CD1c-positive myeloid dendritic cell (primary cell): ENCODE measurements around the gene FBP2.

Source experiments
- DNase-seq: peaks from one replicate; pipeline ENCODE4 v3.0.0-alpha.2; 2016; ENCODE audit errors: extremely low spot score

The FBP2 gene

DNA sequence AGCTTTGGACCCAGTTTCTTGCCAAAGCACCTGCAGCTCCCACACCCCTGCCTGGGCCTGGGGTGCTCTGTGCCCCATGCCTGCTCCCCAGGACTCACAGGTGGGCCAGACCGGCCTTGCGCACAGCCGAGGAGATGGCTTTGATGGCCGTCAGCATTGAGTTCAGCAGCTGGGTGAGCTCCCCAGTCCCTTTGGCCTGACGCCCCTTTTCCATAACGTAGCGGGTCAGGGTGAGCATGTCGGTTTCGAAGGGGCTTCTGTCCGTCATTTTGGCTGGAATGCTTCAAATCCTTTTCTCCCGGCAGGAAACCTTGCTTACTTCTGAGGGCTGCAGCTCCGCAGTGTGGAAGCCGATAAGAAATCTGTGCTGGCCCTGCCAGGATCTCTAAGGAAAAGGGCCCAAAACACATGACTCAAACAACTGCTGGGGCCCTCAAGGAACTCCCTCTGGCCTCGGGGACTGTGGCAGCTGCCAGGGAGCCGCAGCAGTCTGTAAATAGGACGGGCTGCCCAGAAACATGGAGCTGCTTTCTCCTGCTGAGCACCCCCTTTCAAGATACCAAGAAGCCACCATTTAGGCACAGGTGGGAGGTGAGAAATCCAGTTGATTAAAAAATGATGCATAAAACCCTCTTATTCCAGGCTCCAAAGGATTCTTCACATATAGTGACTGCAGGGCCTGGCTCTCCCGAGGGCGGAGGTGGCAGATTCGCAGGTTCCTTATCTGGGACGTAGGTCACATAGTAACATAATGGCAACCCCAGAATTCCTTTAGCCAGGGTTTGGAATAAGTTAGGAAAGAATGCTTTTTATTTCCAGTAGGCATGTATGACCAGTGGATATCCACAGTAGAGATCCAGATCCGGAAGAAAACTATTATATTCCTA lies at the start of gene FBP2:
Gene FBP2, minus strand, starts transcription at position 366 of the 887 bp plus-strand sequence. Its CDS starts 98 bp downstream, at position 268.
- DNase-seq, result no peak

DNA sequence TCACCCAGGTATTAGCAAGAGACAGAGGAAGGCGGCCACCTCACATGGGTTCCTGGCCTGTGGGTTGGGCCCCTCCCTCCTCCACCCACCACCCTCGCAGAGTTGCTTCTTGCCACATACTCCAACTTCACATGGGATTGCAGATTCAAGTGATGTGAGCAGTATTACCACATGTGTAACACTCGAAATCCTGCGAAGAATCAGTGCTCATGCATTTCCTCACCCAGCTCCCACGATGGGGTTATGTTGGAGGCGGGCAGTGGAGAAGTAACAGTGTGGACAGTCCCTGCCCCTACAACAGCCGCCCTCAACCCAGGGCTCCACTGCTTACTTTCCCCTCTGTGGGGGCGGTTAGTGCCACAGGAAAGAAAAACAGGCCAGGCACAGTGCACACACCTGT lies 49.6 kb upstream of the FBP2 start:
- DNase-seq, result peak; percentile 92

DNA sequence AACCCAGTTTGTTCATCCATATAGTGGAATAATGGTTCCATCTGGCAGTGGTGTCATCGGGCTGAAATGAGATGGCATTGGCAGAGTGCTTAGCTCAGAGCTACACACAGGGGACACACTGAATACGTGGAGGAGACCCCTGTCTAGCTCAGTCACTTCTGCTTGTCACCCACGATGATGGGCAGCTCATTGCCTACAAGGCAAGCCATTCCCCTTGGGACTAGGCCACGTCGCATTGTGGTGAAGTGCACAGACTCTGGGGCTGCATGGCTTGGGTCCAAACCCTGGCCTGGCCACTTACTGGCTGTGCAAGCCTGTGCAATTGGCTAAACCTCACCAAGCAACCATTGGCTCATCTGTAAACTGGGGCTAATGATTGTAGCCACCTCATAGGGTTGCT lies 48.9 kb upstream of the FBP2 start:
- DNase-seq, result no peak

DNA sequence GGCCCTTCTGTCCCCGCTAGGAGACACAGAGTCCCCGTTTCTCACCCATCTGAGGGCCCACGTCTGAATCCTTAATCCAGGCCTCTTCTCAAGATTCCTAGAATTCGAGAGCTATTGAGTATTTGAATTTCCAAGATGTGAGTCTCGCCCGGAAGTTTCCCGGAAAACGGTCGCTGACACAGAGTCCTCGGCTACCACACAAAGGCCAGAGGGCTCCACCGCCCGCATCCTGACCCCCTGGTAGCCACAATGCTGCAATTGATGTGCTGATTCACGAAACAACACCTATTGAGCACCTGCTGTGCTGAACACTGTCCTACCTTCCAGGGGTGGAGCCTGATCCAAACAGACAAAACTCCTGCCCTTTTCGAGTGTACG lies 46.4 kb upstream of the FBP2 start:
- DNase-seq, result no peak

DNA sequence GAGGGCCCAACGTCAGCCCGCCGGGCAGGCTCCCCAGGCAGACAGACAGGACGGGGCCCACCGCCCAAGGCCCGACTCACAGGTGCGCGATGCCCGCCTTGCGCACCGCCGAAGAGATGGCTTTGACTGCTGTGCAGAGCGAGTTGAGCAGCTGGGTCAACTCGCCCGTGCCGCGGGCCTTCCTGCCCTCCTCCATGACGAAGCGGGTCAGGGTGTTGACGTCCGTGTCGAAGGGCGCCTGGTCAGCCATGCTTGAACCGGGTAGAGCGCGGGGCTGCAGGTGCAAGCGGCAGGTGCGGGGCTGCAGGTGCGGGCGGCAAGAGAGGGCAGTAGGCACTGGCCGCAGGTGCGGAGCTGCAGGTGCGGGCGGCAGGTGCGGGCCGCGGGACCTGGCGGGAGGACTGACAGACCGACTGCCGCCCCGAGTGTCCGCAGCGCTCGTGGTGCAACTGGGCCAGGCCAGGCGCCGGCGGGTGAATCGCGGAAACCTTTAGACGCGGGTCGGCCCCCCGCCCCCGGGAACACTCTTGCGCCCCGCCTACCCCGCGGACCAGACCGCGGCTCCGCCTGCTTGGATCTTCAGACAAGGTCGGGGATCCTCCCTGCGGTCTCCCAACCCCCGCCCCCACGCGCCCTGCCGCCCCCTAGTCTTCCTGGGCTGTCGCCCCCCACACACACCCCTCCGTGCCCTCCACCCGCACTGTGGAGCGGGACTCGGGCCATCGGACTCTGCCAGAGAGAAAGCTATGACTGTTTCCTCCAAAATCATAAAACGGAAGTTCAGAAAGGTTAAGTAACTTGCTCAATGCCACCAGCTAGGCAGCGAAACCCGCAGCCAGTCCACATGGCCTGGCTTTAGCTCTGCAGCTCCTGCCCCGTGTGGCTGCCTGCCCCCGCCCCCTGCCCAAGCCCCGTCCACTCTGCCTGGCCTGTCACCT lies 45.7 kb upstream of the FBP2 start, which contains the start of gene FBP1:
Gene FBP1, minus strand, starts transcription at position 458 of the 938 bp plus-strand sequence. Its CDS starts 208 bp downstream, at position 250.
- DNase-seq, result peak; percentile 93

DNA sequence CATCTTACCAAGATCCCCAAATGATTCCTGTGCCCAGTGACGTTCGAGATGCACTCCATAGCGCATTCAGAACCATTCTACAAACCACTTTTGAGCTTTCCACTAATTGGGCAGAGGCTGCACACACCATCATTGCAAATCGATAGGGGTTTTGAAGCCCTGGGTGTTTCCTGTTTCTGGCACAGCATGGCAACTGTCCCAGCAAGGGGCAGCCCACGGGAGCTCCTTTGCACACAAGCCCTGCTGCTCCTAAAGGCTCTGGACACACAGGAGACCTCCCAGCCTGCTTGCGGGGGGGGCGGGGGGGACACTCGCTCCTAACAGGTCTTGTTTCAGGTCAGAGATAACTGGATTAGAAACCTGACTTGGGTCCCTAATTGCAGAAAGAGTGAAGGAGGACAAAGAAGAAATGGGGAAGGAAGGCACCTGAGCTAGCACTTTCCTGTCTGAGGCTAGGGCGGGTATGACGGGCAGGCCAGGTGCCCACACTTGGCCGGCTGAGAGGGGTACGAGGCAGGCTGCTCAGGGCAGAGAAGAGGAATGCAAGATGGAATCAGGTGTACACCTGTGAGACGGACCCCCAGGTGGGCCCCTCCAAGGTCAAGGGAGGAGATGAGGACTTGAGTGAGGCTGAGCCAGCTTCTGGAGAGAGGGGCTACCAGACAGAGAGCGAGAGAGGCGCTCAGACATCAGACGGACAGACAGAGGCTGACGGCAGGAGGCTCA lies 44.9 kb upstream of the FBP2 start:
- DNase-seq, result no peak

DNA sequence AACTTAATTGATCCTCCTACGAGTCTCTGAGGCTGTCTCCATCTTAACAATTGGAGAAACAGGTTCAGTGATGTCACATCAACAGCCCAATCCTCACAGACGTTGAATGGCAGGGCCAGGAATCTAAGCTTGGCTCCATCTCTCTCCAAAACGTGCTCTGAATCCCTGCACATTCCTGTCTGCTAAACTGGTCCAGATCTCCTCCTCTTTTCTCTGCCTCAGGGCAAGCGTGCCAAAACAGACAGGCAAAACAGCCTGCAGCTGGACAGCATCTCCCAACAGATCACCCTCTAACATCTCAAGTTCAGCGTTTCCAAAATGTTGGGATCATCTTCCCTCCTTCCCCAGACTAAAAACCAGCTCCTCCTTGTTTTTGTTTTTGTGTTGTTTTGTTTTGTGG lies 39.1 kb upstream of the FBP2 start:
- DNase-seq, result no peak

DNA sequence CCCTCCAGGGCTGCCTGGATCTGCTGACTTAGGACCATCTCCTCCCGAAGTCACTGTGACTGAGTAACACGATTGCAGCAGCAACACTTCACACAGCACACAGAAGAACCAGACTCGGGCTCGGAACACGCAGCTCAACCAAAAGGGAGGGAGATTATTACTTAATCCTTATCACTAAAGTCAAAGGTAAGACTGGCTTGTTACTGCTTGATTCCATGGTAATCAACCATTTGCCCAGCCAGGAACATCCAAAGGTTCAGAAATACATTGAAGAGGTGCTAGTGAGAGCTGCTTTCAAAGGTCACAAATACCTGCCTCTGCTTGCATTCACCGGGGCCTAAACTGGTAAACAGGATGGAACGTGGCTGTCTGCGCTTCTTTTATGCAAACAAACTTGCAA lies 38.0 kb upstream of the FBP2 start:
- no peak for DNase-seq

DNA sequence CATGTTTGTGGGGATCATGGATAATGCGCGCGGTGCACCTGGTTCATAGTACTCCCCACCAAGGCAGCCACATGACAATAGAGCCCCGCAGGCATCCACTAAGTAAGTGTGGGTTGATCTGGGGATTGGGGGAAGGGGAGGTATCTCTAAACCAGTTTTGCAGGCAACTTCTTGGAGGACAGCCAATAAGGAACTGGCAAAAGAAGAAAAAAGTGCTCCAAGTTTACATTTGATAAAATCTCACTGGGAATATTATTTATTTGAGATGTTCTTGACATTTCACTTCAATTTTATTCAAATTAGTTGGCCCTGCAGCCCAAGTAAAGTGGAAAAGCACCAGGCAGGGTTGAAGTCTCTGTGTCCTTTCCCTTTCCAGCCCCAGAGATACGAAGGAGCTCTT lies 37.2 kb upstream of the FBP2 start:
- DNase-seq, result no peak

DNA sequence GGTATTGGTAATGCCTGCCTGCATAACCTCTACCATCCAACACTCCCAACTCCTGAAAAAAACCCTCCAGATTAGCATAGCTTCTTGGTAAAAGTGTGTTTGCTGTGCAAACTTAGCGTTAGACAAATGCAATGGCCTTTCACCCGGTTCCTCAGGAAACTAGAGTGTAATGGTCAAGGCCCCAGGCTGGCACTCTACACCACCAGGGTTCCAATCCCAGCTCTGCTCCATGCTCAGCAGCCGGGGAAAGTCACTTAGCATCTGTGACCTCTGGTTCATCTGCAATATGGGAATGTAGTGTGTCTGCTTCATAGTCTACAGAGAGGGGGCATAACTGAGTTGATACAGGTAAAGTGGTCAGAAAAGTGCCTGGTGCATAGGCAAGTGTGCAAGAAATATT lies 36.7 kb upstream of the FBP2 start:
- no peak for DNase-seq

DNA sequence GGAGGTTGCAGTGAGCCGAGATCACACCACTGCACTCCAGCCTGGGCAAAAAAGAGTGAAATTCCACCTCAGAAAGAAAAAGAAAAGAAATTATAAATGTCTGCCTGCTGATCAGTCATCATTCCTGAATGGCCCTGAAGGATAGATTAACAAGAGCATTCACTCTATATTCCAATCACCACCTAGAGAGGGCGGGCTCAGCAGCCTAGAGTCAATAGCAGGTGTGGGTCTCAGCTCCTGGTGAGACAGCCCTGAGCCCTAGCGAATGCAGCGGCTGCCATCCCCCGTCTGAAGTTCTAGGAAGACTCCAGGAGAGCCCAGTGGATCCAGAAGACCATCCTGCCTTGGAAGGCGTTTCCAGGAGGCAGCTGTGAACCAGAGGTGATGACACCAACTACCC lies 33.7 kb upstream of the FBP2 start:
- no peak for DNase-seq

DNA sequence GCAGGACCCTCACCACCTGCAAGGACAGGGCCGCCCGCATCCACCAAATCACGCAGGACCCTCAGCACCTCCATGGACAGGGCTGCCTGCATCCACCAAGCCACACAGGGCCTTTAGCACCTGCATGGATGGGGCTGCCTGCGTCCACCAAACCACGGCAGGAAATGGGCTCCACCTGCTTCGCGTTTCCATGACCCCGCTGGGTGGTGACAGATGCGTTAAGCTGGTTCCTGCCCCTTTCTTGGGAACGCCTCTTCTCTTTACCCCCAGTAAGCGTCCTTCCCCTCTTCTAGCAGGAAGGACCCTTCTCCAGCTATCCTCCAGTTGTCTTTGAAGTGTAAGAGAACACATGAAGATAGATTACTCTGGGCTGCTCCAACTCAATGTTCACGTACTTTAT lies 32.2 kb upstream of the FBP2 start:
- DNase-seq, result no peak

DNA sequence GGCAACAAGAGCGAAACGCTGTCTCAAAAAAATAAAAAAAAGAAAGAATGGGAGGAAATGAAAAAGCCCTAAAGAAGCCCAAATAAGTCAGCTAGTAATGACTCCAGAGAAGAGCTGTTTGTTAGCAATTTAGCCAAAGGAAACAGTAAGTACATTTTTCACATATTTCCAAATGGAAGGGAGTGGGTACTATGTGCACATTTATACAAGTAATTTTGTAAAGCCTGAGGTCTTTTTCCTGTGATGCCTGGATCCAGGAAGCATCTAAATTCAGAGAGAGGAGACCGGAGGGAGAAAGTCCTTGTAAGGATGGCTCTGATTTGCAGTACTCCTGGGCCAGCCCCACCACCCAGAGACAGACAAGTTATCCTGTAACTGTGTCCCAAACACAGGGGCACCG lies 31.0 kb upstream of the FBP2 start:
- DNase-seq, result no peak

DNA sequence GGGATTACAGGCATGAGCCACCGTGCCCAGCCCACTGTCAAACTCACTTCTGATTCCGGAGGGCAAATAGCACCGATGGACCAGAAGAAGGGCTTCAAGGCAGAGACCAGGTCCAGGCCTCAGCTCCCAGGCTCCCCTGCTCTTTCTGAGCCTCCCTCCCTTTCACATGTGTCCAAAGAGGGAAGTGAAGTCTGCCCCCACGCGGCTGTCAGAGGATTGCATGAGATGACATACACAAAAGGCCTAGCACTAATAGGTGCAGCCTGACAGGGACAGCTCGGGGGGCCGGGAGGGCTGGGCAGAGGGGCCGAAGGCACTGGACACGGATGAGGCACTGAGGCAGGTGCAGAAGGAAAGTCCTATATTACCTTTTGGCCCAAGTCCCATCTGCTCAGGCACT lies 29.6 kb upstream of the FBP2 start:
- peak; percentile 56 for DNase-seq

DNA sequence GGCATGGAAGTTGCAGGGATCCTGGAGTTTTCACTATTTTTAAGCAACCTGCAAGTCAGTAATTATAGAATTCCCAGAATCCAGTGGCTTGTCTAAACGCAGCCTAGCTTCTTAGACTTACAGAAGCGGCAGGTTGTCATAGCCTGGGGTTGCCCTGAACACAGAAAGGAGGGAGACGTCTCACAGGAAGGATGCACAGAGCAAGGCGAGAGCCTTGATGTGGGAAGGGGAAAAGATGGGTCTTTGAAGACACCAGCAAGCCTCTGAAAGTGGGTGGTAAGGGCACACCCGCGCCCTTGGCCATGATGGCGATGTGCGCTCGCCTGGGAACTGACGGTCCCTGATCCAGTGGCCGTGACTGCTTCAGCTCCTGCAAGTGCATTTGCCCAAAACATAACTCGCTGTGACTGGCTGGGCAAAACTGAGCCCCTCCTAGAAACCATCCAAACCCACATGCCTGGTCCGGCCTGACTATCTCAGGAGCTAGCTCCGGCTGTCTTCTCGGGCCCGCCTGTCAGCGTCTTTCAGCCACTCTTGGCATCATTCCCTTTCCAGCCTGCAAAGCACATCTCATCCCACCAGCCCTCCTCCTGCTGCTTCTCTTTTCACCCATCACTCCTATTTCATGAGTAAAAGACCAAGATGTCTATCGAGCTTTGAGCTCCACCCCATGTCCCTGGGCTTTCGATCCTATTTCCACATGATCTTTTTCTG lies 28.6 kb upstream of the FBP2 start:
- DNase-seq, result no peak

DNA sequence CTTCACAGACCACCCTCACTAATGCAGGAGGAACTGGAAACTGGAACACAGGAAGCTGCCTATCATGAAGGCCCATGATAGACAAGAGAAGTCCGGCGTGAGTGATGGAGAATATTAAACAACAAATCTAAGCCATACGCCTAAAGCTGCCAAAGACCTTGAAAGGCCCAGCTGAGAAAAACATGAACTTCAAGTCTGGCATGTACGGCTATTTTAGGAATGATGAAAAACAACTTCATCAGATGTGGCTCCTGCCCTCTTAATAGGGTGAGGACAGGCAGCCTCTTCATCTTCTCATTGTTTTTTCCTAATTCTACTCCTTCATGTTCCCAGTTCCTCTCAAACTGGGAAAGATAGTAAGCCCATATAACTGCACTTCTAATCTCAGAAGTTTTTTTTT lies 25.4 kb upstream of the FBP2 start:
- no peak for DNase-seq

DNA sequence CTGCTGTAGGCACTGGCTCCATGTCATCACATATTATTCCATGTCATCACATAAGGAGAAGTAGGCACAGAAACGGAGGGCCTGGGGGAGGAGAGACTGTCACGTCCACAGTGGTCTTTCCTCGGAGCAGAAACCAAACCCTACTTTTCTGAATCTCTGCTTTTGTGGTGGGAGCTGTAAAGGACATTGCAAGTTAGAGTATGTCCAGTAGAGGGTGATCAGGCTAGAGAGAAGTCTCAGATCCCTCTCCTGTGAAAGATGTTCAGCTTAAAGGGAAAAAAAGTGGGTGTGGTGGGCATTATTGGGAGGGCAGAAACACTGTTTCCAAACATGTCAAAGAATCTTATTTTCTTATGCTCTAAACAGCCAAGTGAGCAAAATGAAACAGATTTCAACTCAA lies 19.4 kb upstream of the FBP2 start:
- no peak for DNase-seq

DNA sequence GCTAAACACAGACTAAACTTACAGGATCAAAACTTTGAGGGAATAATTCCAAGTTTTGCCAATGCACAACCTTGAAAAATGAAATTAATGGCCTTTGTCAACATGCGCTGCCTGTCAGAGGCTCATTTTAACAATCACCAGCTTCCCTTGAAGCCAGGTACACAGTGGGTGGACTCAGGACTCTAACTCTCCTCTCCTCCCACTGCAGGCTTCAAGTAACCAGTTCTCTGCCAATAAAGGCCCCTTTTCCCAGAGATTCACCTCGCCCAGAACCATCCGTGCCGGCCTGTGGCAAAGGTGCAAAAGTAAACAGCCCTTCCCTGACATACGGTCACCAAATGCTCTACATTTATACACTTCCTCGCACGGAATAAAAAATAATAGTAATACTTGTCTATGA lies 18.4 kb upstream of the FBP2 start:
- no peak for DNase-seq

DNA sequence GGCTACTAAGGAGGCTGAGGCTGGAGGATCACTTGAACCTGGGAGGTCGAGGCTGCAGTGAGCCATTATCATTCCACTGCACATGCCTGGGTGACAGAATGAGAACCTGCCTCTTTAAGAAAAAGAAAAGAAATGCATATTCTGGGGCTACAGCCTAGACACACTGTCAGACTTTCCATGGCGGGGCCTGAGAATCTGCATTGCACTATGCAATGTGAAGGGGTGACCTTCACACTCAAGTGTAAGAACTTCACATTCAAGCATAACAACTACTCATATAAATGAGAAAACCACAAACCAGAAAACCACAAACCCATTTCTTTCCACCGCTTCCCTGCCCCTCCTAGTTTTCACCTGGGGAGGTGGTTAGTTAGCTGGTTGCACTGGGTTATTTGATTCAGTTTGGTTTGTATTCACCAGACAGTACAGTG lies 18.0 kb upstream of the FBP2 start:
- no peak for DNase-seq

DNA sequence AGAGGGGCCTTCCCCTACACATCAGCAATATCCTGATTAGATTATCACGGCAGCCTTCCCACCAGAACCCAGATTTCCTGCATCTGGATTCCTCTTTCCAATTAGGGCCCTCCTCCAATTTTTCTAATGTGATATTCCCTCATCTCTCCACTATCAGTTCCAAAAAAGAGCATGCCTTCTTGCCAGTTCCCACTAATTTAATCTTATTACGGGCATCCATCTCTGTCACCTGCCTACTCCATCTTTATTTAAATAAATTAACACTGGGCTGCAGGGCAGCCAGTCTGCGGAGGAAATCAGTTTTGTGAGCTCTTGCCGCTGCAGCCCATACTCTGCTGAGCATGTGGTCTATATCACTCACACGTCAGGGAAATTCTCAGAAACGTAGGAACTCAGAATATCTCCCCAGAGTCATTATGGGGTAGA lies 16.6 kb upstream of the FBP2 start:
- DNase-seq, result no peak

DNA sequence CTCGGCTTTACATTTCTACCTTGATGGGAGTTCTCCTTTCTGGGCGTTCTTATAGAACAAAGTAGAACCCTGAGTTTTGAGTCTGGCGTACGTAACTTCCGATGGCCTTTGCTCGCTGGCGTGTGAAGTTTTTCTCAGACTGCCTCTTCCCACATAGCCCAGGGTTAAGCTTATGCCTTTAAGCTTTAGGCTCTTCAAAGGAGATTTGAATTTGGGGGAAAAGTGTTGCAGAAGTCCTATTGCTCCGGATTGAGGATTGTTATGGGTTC lies 13.7 kb upstream of the FBP2 start:
- DNase-seq, result no peak
